DLD1 (cell line): Measurements from ENCODE around the gene SPATA46.

Experiments
- in situ Hi-C: cut with HindIII; loops from 2 replicates; pipeline ENCODE4 v1.10.0; 2017; ENCODE audit warnings: low sequenced_read_pairs

SPATA46 gene

GRCh38 chr1:162380061-162380846, 3.6 kb upstream of the SPATA46 start:
- in situ Hi-C loops: loop anchor here (10.0 to 25.0 kb wide), 2 partner anchors 168 to 335 kb away; no protein-coding TSS in a partner anchor

GRCh38 chr1:162375463-162375862, 1.2 kb downstream of the SPATA46 start:
- in situ Hi-C loops: loop anchor here (25.0 kb wide), 1 partner anchor 163 kb away; no protein-coding TSS in a partner anchor

GRCh38 chr1:162374406-162374805, 2.2 kb downstream of the SPATA46 start:
- in situ Hi-C loops: no loop called here

- in situ Hi-C loops: no loop called here
Observed at GRCh38 chr1:162373541-162374260, 3.0 kb downstream of the SPATA46 start.

GRCh38 chr1:162373072-162373427, 3.6 kb downstream of the SPATA46 start:
- in situ Hi-C loops: no loop called here

GRCh38 chr1:162372159-162373071, 4.2 kb downstream of the SPATA46 start:
- in situ Hi-C loops: no loop called here

GRCh38 chr1:162371611-162372010, 5.0 kb downstream of the SPATA46 start:
- in situ Hi-C loops: no loop called here

- in situ Hi-C loops: no loop called here
Observed at GRCh38 chr1:162370721-162371120, 5.9 kb downstream of the SPATA46 start.

- in situ Hi-C loops: no loop called here
Observed at GRCh38 chr1:162370161-162370560, 6.5 kb downstream of the SPATA46 start.

- in situ Hi-C loops: no loop called here
Observed at GRCh38 chr1:162369571-162369970, 7.1 kb downstream of the SPATA46 start.

GRCh38 chr1:162368451-162368850, 8.2 kb downstream of the SPATA46 start:
- in situ Hi-C loops: no loop called here

GRCh38 chr1:162367772-162368171, 8.9 kb downstream of the SPATA46 start:
- in situ Hi-C loops: no loop called here

- in situ Hi-C loops: no loop called here
Observed at GRCh38 chr1:162367073-162367472, 9.6 kb downstream of the SPATA46 start.

GRCh38 chr1:162366671-162367070, 10.0 kb downstream of the SPATA46 start:
- in situ Hi-C loops: no loop called here

GRCh38 chr1:162366149-162366548, 10.5 kb downstream of the SPATA46 start:
- in situ Hi-C loops: no loop called here

GRCh38 chr1:162365284-162366020, 11.2 kb downstream of the SPATA46 start:
- in situ Hi-C loops: no loop called here

GRCh38 chr1:162364498-162364897, 12.2 kb downstream of the SPATA46 start:
- in situ Hi-C loops: no loop called here

GRCh38 chr1:162363823-162364222, 12.8 kb downstream of the SPATA46 start:
- in situ Hi-C loops: no loop called here

GRCh38 chr1:162361349-162361748, 15.3 kb downstream of the SPATA46 start:
- in situ Hi-C loops: no loop called here

- in situ Hi-C loops: no loop called here
Observed at GRCh38 chr1:162360874-162361260, 15.8 kb downstream of the SPATA46 start.
